Psoas muscle (tissue), 8 donors: ENCODE data around the gene SPRR1A. TPM values are rescaled to one million over a fixed set of nuclear protein-coding genes. Genes with fewer than 3 reads are reported as not detected.

Experiments
- ATAC-seq, 4 donors: fragments of 200-7000 bp; cut with Tn5 transposase; one replicate each; pipeline ENCODE4 v1.9.1; 2020; ENCODE audit warnings: moderate library complexity in 3 of 4, mild to moderate bottlenecking in 2 of 4
- DNase-seq, 2 donors: peaks; one replicate each; pipeline ENCODE4 v3.0.0-alpha.2; 2020
- H3K27ac ChIP-seq: fragments of 200-600 bp; one replicate; pipeline ENCODE4 v1.8.0; 2022
- H3K27me3 ChIP-seq, 3 donors: fragments of 200-600 bp in 1 of 3; one replicate each; pipeline versions ENCODE4 v1.6.1 to v1.8.0; 2013 to 2022; ENCODE audit warnings: low read length in 2 of 3, mild to moderate bottlenecking in 2 of 3, moderate library complexity in 1 of 3; ENCODE audit not compliant: insufficient read depth in 3 of 3
- H3K36me3 ChIP-seq, 2 donors: fragments of 200-600 bp in 1 of 2; one replicate each; pipeline versions ENCODE4 v1.6.1 to v1.8.0; 2013 to 2022; ENCODE audit warnings: low read depth in 1 of 2, mild to moderate bottlenecking in 1 of 2, moderate library complexity in 1 of 2; ENCODE audit not compliant: insufficient read depth in 1 of 2
- H3K4me1 ChIP-seq: fragments of 200-600 bp; one replicate; pipeline ENCODE4 v1.8.0; 2022
- H3K4me3 ChIP-seq: fragments of 200-600 bp; one replicate; pipeline ENCODE4 v1.8.0; 2022; ENCODE audit warnings: mild to moderate bottlenecking
- H3K9me3 ChIP-seq: fragments of 200-600 bp; one replicate; pipeline ENCODE4 v1.8.0; 2022
- WGBS, 3 donors: extraction: QIAGEN DNeasy Blood & Tissue Kit; methylation state at CpG; one replicate each; pipeline versions ENCODE4 v1.1.6 to v1.1.7; 2013; 5-methylcytosine and 5-hydroxymethylcytosine counted together
- intact Hi-C, 2 donors: fragments of 100-400 bp; cut with DNase I; formaldehyde crosslinking; loops; one replicate each; pipeline versions ENCODE4 v1.11.0 to v1.14.2; 2022
- long read RNA-seq, 2 donors: library from polyadenylated mRNA; unstranded; transcript quantifications; one replicate each; pipeline ENCODE4 v2.0.0, GENCODE V29; 2021
- polyA plus RNA-seq, 3 donors: library from polyadenylated mRNA; stranded (reverse); fragments of 200-250 nt; gene quantifications; one replicate each; pipeline ENCODE4 v1.2.3, GENCODE V29; 2013
- total RNA-seq, 4 donors: library from RNA; stranded (reverse); fragmentation: NEBNext Ultra II Directional in 2 of 4; extraction: Animal tissue kit (Norgen Biotek cat#: 25700) in 2 of 4; gene quantifications; one replicate each; pipeline versions ENCODE4 v1.2.1 to v1.2.4, GENCODE V29; 2021 to 2023
- TF ChIP-seq, protein P1 (sequence below): fragments of 200-600 bp; IDR thresholded peaks from one replicate; pipeline ENCODE4 v1.8.0; 2022; ENCODE audit warnings: antibody characterized with exemption
- donor health status: healthy with polysubstance abuse.
- donor health status: DM: no; HTN: no; CAD: no; lungs with moderate emphysema.
- donor health status: Bipolar disorder and iron deficiency.
- donor health status: healthy.
- donor health status: DM: yes; HTN: yes; CAD: no.
- donor health status: DM: no; HTN: no; CAD: no.
- donor health status: DM: no; HTN: no; CAD: no.
- donor health status: DM: yes; HTN: yes; CAD: no.

SPRR1A gene
- total RNA-seq = not detected
- polyA plus RNA-seq = not detected
- long read RNA-seq, donor 1 = 0 reads
- long read RNA-seq, donor 2 = 0 reads

DNA sequence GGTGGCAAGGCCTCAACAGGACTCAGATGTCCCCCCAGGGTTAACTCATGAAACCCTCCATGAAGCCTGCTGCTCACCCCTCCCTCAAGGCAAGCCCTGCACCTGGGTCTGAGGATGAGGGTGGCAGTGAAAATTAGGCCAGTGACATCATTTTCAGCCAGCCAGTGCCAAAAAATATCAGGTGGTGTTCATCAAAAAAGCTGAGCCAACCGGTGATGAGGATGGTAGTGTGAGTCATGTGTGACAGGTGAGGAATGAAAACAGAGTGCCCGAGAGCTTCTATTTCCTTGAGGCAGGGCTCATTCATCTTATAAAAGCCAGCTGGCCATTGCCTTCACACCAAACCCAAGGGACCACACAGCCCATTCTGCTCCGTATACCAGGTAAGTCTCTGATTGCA lies at the start of gene SPRR1A:
Gene SPRR1A, plus strand, starts transcription at position 339 of the 400 bp plus-strand sequence. CDS start 1,150 bp downstream, outside the sequence.
- H3K9me3 ChIP-seq = no peaks in the 10 kb centered on the region
- H3K27ac ChIP-seq = no peak within 1 kb of the TSS
- ATAC-seq (no peak), DNase-seq (no peak)
- no peak within 1 kb of the TSS for H3K4me3 ChIP-seq
- no peaks in the 10 kb centered on the region for H3K27me3 ChIP-seq
- no peaks in the 10 kb centered on the region for H3K36me3 ChIP-seq
- intact Hi-C loops = no loop called here
- WGBS, 3 donors = 37 to 48% (median 42%) methylated on average over 3 of the region's 3 CpGs
- H3K4me1 ChIP-seq = no peaks in the 10 kb centered on the region
- TF ChIP-seq, protein P1, sequence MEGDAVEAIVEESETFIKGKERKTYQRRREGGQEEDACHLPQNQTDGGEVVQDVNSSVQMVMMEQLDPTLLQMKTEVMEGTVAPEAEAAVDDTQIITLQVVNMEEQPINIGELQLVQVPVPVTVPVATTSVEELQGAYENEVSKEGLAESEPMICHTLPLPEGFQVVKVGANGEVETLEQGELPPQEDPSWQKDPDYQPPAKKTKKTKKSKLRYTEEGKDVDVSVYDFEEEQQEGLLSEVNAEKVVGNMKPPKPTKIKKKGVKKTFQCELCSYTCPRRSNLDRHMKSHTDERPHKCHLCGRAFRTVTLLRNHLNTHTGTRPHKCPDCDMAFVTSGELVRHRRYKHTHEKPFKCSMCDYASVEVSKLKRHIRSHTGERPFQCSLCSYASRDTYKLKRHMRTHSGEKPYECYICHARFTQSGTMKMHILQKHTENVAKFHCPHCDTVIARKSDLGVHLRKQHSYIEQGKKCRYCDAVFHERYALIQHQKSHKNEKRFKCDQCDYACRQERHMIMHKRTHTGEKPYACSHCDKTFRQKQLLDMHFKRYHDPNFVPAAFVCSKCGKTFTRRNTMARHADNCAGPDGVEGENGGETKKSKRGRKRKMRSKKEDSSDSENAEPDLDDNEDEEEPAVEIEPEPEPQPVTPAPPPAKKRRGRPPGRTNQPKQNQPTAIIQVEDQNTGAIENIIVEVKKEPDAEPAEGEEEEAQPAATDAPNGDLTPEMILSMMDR = no peak

- TF ChIP-seq, protein P1 = no peak
Observed at GRCh38 chr1:152940614-152941013, 43.3 kb upstream of the SPRR1A start.

GRCh38 chr1:152941037-152941711 lies 42.7 kb upstream of the SPRR1A start:
- H3K36me3 ChIP-seq = no peaks in the 10 kb centered on the region
- TF ChIP-seq, protein P1 = no peak
- ATAC-seq (no peak), DNase-seq (no peak)
- no peaks in the 10 kb centered on the region for H3K4me1 ChIP-seq
- no peak overlapping the region for H3K27ac ChIP-seq
- H3K4me3 ChIP-seq = no peak overlapping the region
- intact Hi-C loops = no loop called here
- H3K27me3 ChIP-seq = no peaks in the 10 kb centered on the region
- no peaks in the 10 kb centered on the region for H3K9me3 ChIP-seq
- WGBS, 3 donors = 62 to 71% (median 68%) methylated on average over 8 of the region's 8 CpGs

More at GRCh38 chr1:152940614-152941013, 43.3 kb upstream of the SPRR1A start:
- intact Hi-C loops = no loop called here
- Histone ChIP-seq H3K36me3 (no peaks in the 10 kb centered on the region), H3K4me3 (no peak overlapping the region), H3K27ac (no peak overlapping the region), H3K4me1 (no peaks in the 10 kb centered on the region), H3K9me3 (no peaks in the 10 kb centered on the region), H3K27me3 (no peaks in the 10 kb centered on the region)
- ATAC-seq (no peak), DNase-seq (no peak)
- WGBS, 3 donors = 78 to 82% (median 81%) methylated on average over 1 of the region's 1 CpG

- ATAC-seq (no peak), DNase-seq (no peak)
- Histone ChIP-seq H3K4me1 (no peaks in the 10 kb centered on the region), H3K27me3 (no peaks in the 10 kb centered on the region), H3K4me3 (no peak overlapping the region), H3K9me3 (no peaks in the 10 kb centered on the region), H3K36me3 (no peaks in the 10 kb centered on the region), H3K27ac (no peak overlapping the region)
- intact Hi-C loops = no loop called here
- 25 to 48% (median 25%) methylated on average over 2 of the region's 2 CpGs for WGBS, 3 donors
- TF ChIP-seq, protein P1 = no peak
Observed at GRCh38 chr1:152942161-152942560, 41.7 kb upstream of the SPRR1A start.

GRCh38 chr1:152946248-152946647 lies 37.6 kb upstream of the SPRR1A start:
- Histone ChIP-seq H3K27ac (no peak overlapping the region), H3K4me1 (no peaks in the 10 kb centered on the region), H3K9me3 (no peaks in the 10 kb centered on the region), H3K27me3 (no peaks in the 10 kb centered on the region), H3K4me3 (no peak overlapping the region), H3K36me3 (no peaks in the 10 kb centered on the region)
- 65 to 73% (median 66%) methylated on average over 3 of the region's 3 CpGs for WGBS, 3 donors
- DNase-seq (no peak), ATAC-seq (no peak)
- TF ChIP-seq, protein P1 = no peak
- intact Hi-C loops = no loop called here
